H1 (cell line): ENCODE measurements around the gene IFIT5. TPM values are rescaled to one million over a fixed set of nuclear protein-coding genes. Genes with fewer than 3 reads are reported as not detected.

Experiments used
- CTCF ChIA-PET: fragments of 300-600 bp; sonication (Branson Sonifier 250); formaldehyde crosslinking; loops from one replicate; lab custom pipeline; 2021; ENCODE audit not compliant: partially characterized antibody; lab: Charles Lee
- POLR2A ChIA-PET: fragments of 300-600 bp; sonication (Branson Sonifier 250); formaldehyde crosslinking; loops from one replicate; lab custom pipeline; 2021; ENCODE audit warnings: inconsistent platforms; ENCODE audit not compliant: partially characterized antibody; lab: Charles Lee
- DNase-seq, 2 experiments: peaks; one replicate each; pipeline versions ENCODE4 v3.0.0 to v3.0.0-alpha.2; 2010 to 2022; ENCODE audit warnings: low spot score in 2 of 2, low read depth in 1 of 2, mixed read lengths in 1 of 2
- FAIRE-seq: peaks from 2 replicates; lab custom pipeline; 2011; peaks lifted over from hg19 to GRCh38; lab: Jason Lieb, UNC
- H2AFZ ChIP-seq: 2 replicates; pipeline ENCODE4 v1.8.1; 2012; ENCODE audit warnings: low read length, inconsistent platforms
- H2AK5ac ChIP-seq: 2 replicates; pipeline ENCODE4 v1.6.1; 2013; ENCODE audit warnings: low read depth, low read length
- H2BK120ac ChIP-seq: replicated peaks from 2 replicates; pipeline ENCODE3; 2013; ENCODE audit warnings: low read depth, low read length, inconsistent platforms
- H2BK12ac ChIP-seq: 2 replicates; pipeline ENCODE4 v1.6.1; 2013; ENCODE audit warnings: low read depth, low read length
- H2BK15ac ChIP-seq: 2 replicates; pipeline ENCODE4 v1.6.1; 2013; ENCODE audit warnings: low read length
- H2BK20ac ChIP-seq: 2 replicates; pipeline ENCODE4 v1.6.1; 2013; ENCODE audit warnings: low read length
- H2BK5ac ChIP-seq: 2 replicates; pipeline ENCODE4 v1.6.1; 2013; ENCODE audit warnings: low read depth, low read length
- H3K14ac ChIP-seq: 2 replicates; pipeline ENCODE4 v1.6.1; 2013; ENCODE audit warnings: inconsistent platforms; ENCODE audit not compliant: insufficient read length
- H3K18ac ChIP-seq: 2 replicates; pipeline ENCODE4 v1.6.1; 2013; ENCODE audit warnings: low read length; ENCODE audit errors: extremely low read depth
- H3K23ac ChIP-seq: 2 replicates; pipeline ENCODE4 v1.6.1; 2013; ENCODE audit warnings: inconsistent platforms; ENCODE audit not compliant: insufficient read length
- H3K23me2 ChIP-seq: 2 replicates; pipeline ENCODE4 v1.6.1; 2013; ENCODE audit warnings: low read depth, low read length
- H3K27ac ChIP-seq: 2 replicates; pipeline ENCODE4 v1.6.1; 2011; ENCODE audit warnings: low read depth, low read length, inconsistent platforms
- H3K27me3 ChIP-seq, 4 experiments: replicated peaks in 1 of 4; 1 replicate in 1 of 4; 2 replicates in 3 of 4; pipeline versions ENCODE4 v1.6.1 to v1.8.1; 2011 to 2013; ENCODE audit warnings: low read length in 3 of 4, mild to moderate bottlenecking in 3 of 4, inconsistent platforms in 2 of 4, mixed read lengths in 2 of 4, moderate library complexity in 1 of 4; ENCODE audit not compliant: control insufficient read depth in 3 of 4, insufficient read depth in 3 of 4; ENCODE audit errors: extremely low read depth in 1 of 4
- H3K36me3 ChIP-seq, 4 experiments: 2 replicates each; pipeline versions ENCODE4 v1.6.1 to v1.8.1; 2011 to 2013; ENCODE audit warnings: mild to moderate bottlenecking in 4 of 4, low read length in 3 of 4, moderate library complexity in 2 of 4, control low read depth in 1 of 4, inconsistent platforms in 1 of 4; ENCODE audit not compliant: insufficient read depth in 4 of 4, control insufficient read depth in 2 of 4
- H3K4ac ChIP-seq: replicated peaks from 2 replicates; pipeline ENCODE3; 2013; ENCODE audit warnings: low read length, low read depth, mixed read lengths, inconsistent platforms; ENCODE audit not compliant: insufficient read length
- H3K4me1 ChIP-seq, 4 experiments: replicated peaks in 1 of 4; 1 replicate in 1 of 4; 2 replicates in 3 of 4; pipeline versions ENCODE4 v1.6.1 to v1.8.1; 2011 to 2013; ENCODE audit warnings: low read length in 3 of 4, inconsistent platforms in 2 of 4, mixed read lengths in 1 of 4; ENCODE audit not compliant: insufficient read depth in 4 of 4, control insufficient read depth in 3 of 4
- H3K4me2 ChIP-seq, 2 experiments: 2 replicates each; pipeline versions ENCODE4 v1.6.1 to v1.8.1; 2011 to 2013; ENCODE audit warnings: low read depth in 2 of 2, low read length in 2 of 2, control low read depth in 1 of 2, inconsistent platforms in 1 of 2, mild to moderate bottlenecking in 1 of 2; ENCODE audit not compliant: insufficient read depth in 1 of 2
- H3K4me3 ChIP-seq, 4 experiments: fragments of 200-600, 300-600 bp in 1 of 4; sonication (generic), shearing (Covaris generic), sonication (Bioruptor Twin) in 1 of 4; 2 replicates each; pipeline versions ENCODE4 v1.5.1 to v1.8.1; 2011 to 2016; ENCODE audit warnings: low read length in 4 of 4, low read depth in 3 of 4, control low read depth in 2 of 4, inconsistent platforms in 2 of 4, mild to moderate bottlenecking in 2 of 4, mixed read lengths in 1 of 4, moderate library complexity in 1 of 4; ENCODE audit not compliant: insufficient read depth in 2 of 4; ENCODE audit errors: extremely low read depth in 1 of 4
- H3K56ac ChIP-seq: replicated peaks from 2 replicates; pipeline ENCODE3; 2013; ENCODE audit warnings: low read depth, mild to moderate bottlenecking, mixed read lengths, low read length, inconsistent platforms; ENCODE audit not compliant: insufficient read length
- H3K79me1 ChIP-seq: 2 replicates; pipeline ENCODE4 v1.6.1; 2013; ENCODE audit warnings: low read depth, low read length, control low read depth
- H3K79me2 ChIP-seq, 2 experiments: 2 replicates each; pipeline versions ENCODE4 v1.6.1 to v1.8.1; 2012 to 2013; ENCODE audit warnings: low read length in 2 of 2, mild to moderate bottlenecking in 2 of 2, inconsistent platforms in 1 of 2; ENCODE audit not compliant: insufficient read depth in 2 of 2, control insufficient read depth in 1 of 2
- H3K9ac ChIP-seq, 4 experiments: replicated peaks in 1 of 4; 1 replicate in 1 of 4; 2 replicates in 3 of 4; pipeline versions ENCODE4 v1.6.1 to v1.8.1; 2011 to 2013; ENCODE audit warnings: low read depth in 3 of 4, low read length in 3 of 4, control low read depth in 2 of 4, mild to moderate bottlenecking in 2 of 4, moderate library complexity in 2 of 4, inconsistent platforms in 1 of 4; ENCODE audit errors: extremely low read depth in 1 of 4
- H3K9me3 ChIP-seq, 2 experiments: 2 replicates each; pipeline versions ENCODE4 v1.6.1 to v1.8.1; 2012 to 2013; ENCODE audit warnings: mild to moderate bottlenecking in 2 of 2, moderate library complexity in 2 of 2, control low read depth in 1 of 2, inconsistent platforms in 1 of 2, low read depth in 1 of 2, low read length in 1 of 2, mixed read lengths in 1 of 2; ENCODE audit not compliant: insufficient read depth in 2 of 2
- H4K20me1 ChIP-seq, 2 experiments: replicated peaks in 1 of 2; 2 replicates each; pipeline versions ENCODE3 to v1.8.1; 2011 to 2013; ENCODE audit warnings: inconsistent platforms in 2 of 2, low read length in 2 of 2, mild to moderate bottlenecking in 1 of 2; ENCODE audit not compliant: insufficient read depth in 2 of 2, control insufficient read depth in 1 of 2
- H4K5ac ChIP-seq: 2 replicates; pipeline ENCODE4 v1.6.1; 2013; ENCODE audit warnings: low read length, low read depth, mixed read lengths, inconsistent platforms; ENCODE audit not compliant: insufficient read length
- H4K8ac ChIP-seq: 2 replicates; pipeline ENCODE4 v1.8.0; 2013; ENCODE audit warnings: mild to moderate bottlenecking, moderate library complexity, low read length, inconsistent platforms; ENCODE audit not compliant: insufficient read depth; ENCODE audit errors: extremely low read depth
- H4K91ac ChIP-seq: replicated peaks from 2 replicates; pipeline ENCODE3; 2013; ENCODE audit warnings: low read length, mixed read lengths, inconsistent platforms; ENCODE audit not compliant: insufficient read length
- CBX5 ChIP-seq: fragments of 300-800, 300-1000 bp; sonication (generic); IDR thresholded peaks from 2 replicates; pipeline ENCODE4 v1.7.1; 2016; ENCODE audit warnings: antibody characterized with exemption, low read length, low read depth
- MAFK ChIP-seq: IDR thresholded peaks from 2 replicates; pipeline ENCODE4 v1.6.1; 2012; ENCODE audit warnings: low read depth, mild to moderate bottlenecking, improper control_type of control experiment, low read length
- NANOG ChIP-seq: IDR thresholded peaks from 2 replicates; pipeline ENCODE4 v1.6.1; 2011; ENCODE audit warnings: low read length, low read depth, mild to moderate bottlenecking, inconsistent platforms; ENCODE audit not compliant: insufficient read depth, poor library complexity, severe bottlenecking
- RNF2 ChIP-seq: fragments of 200-900, 300-1000 bp; sonication (generic); IDR thresholded peaks from 2 replicates; pipeline ENCODE4 v1.7.1; 2016; ENCODE audit warnings: borderline replicate concordance, low read depth, mild to moderate bottlenecking, antibody characterized with exemption, low read length; ENCODE audit not compliant: poor library complexity, severe bottlenecking; ENCODE audit errors: missing control alignments
- SIX5 ChIP-seq: IDR thresholded peaks from 2 replicates; pipeline ENCODE4 v1.6.1; 2011; ENCODE audit warnings: mild to moderate bottlenecking, low read depth, low read length
- WGBS, 2 experiments: shearing (Covaris generic) in 1 of 2; methylation state at CpG; one replicate each; pipeline versions ENCODE4 v1.1.6 to v1.1.7; 2013 to 2015; ENCODE audit warnings: low lambda C conversion rate in 2 of 2, mixed read lengths in 2 of 2, inconsistent platforms in 1 of 2, low coverage in 1 of 2, missing lambda C conversion rate in 1 of 2; ENCODE audit not compliant: insufficient replicate concordance in 2 of 2, insufficient coverage in 1 of 2, insufficient read length in 1 of 2; ENCODE audit errors: extremely low coverage in 1 of 2, missing lambda C conversion rate in 1 of 2; 5-methylcytosine and 5-hydroxymethylcytosine counted together
- polyA plus RNA-seq, 7 experiments: library from polyadenylated mRNA; depleted of rRNA in 3 of 7; stranded (reverse) in 5 of 7; unstranded in 2 of 7; fragments of >200 nt in 5 of 7; fragments of 200-250 nt in 2 of 7; gene quantifications; 1 replicate in 5 of 7; 2 replicates in 1 of 7; 4 replicates in 1 of 7; pipeline versions ENCODE4 v1.2.1 to v1.2.3, GENCODE V29; 2011 to 2013; ENCODE audit warnings: missing spikeins in 2 of 7, mixed read lengths in 2 of 7
- total RNA-seq: library from RNA; stranded (reverse); fragmentation: NEBNext Ultra II Directional; extraction: Animal tissue kit (Norgen Biotek cat#: 25700); gene quantifications from 2 replicates; pipeline ENCODE4 v1.2.1, GENCODE V29; 2021
- TF ChIP-seq, protein P1 (sequence below): IDR thresholded peaks from 2 replicates; pipeline ENCODE4 v1.6.1; 2011; ENCODE audit warnings: low read length, improper control_type of control experiment

Gene IFIT5
- total and polyA plus RNA-seq, 2 of the 8 experiments (the other 6 are each of a cell fraction or from before 2014, with no cell fraction given), result 0.94 to 2.6 TPM

DNA sequence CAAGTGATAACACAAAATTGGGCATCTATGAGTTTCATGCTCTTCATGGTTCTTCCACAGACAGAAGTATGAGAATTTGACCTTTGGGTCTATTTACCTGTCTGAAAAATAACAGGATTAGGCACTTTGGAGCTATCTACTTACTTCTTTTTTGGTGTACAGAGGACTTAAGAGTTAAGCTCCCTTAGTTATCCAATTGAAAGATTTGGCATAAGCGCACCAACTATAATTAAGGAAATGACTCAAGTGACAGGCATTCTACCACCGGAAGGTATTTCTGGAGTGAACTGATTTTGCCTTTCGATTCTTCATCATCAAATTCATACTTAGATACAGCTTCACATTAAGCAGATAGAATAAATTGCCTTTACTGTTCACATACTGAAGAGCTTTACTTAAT is 43.9 kb downstream of the IFIT5 start:
- Histone ChIP-seq H3K79me2 (no peaks in the 10 kb centered on the region), H3K4ac (no peak overlapping the region), H4K20me1 (no peaks in the 10 kb centered on the region), H3K23me2 (no peaks in the 10 kb centered on the region; the same call in 1 of the 2 replicates), H4K8ac (no peak overlapping the region), H3K4me2 (no peak overlapping the region), H2AFZ (no peak overlapping the region), H2BK12ac (no peak overlapping the region), H3K79me1 (no peaks in the 10 kb centered on the region), H3K4me1 (no peaks in the 10 kb centered on the region), H3K4me3 (no peak overlapping the region), H2BK15ac (no peak overlapping the region), H3K14ac (no peak overlapping the region), H3K56ac (no peak overlapping the region), H3K18ac (no peak overlapping the region), H3K27ac (no peak overlapping the region), H3K23ac (no peak overlapping the region), H2BK5ac (no peak overlapping the region), H2BK20ac (no peak overlapping the region), H2BK120ac (no peak overlapping the region), H4K91ac (no peak overlapping the region), H3K36me3 (no peaks in the 10 kb centered on the region), H3K9ac (no peak overlapping the region), H3K27me3 (no peaks in the 10 kb centered on the region), H3K9me3 (no peaks in the 10 kb centered on the region), H4K5ac (no peak overlapping the region), H2AK5ac (no peak overlapping the region)
- no peak for FAIRE-seq
- DNase-seq, result no peak
- WGBS, 2 experiments, result 74% methylated on average over 3 of the region's 3 CpGs; no CpG with 5 or more reads in 1 of the 2 experiments
- ChIA-PET CTCF (interaction anchor here (0.7 to 2.6 kb wide), 4 partner anchors 10 to 209 kb away, joined by 3 to 6 read pairs (median 4); no protein-coding TSS in a partner anchor), POLR2A (no interaction called here)
- TF ChIP-seq MAFK (no peak), SIX5 (no peak), CBX5 (no peak), NANOG (no peak), RNF2 (no peak)
- TF ChIP-seq, protein P1, sequence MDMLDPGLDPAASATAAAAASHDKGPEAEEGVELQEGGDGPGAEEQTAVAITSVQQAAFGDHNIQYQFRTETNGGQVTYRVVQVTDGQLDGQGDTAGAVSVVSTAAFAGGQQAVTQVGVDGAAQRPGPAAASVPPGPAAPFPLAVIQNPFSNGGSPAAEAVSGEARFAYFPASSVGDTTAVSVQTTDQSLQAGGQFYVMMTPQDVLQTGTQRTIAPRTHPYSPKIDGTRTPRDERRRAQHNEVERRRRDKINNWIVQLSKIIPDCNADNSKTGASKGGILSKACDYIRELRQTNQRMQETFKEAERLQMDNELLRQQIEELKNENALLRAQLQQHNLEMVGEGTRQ, result no peak
- TF ChIP-seq, all 59 proteins: peak for 0
